ENCODE measurements around the gene DAPK2.

DNA sequence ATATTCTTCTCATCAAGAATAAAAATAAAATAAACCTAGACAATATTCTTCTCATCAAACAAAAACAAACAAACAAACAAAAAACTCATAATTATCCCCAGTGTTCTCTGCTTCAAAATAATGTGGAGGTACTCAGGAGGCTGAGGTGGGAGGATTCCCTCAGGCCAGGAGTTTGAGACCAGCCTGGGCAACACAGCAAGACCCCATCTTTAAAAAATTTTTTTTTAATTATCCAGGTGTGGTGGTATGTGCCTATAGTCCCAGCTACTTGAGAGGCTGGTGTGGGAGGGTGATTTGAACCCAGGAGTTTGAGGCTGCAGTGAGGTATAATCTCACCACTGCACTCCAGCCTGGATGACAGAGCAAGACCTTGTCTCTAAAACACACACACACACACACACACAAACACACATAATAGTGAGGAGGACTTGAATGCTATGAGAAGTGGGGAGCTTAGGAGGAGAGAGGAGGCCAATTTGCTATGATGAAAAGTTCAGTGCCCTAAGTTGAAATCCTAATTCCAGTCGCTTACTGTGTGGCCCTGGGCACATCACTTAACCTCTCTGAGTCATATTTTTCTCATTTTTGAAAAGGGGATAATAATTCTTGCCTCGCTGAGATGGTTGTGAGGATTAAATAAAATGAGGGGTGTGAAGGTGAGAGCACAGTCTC is 176.8 kb downstream of the DAPK2 start:
- TF ChIP-seq, protein P1, sequence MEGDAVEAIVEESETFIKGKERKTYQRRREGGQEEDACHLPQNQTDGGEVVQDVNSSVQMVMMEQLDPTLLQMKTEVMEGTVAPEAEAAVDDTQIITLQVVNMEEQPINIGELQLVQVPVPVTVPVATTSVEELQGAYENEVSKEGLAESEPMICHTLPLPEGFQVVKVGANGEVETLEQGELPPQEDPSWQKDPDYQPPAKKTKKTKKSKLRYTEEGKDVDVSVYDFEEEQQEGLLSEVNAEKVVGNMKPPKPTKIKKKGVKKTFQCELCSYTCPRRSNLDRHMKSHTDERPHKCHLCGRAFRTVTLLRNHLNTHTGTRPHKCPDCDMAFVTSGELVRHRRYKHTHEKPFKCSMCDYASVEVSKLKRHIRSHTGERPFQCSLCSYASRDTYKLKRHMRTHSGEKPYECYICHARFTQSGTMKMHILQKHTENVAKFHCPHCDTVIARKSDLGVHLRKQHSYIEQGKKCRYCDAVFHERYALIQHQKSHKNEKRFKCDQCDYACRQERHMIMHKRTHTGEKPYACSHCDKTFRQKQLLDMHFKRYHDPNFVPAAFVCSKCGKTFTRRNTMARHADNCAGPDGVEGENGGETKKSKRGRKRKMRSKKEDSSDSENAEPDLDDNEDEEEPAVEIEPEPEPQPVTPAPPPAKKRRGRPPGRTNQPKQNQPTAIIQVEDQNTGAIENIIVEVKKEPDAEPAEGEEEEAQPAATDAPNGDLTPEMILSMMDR (IDR thresholded peaks at IDR 0.05), result no peak
- TF ChIP-seq POLR2A (IDR thresholded peaks at IDR 0.05), result no peak
